ENCODE data around the gene CCM2.

The CCM2 gene

DNA sequence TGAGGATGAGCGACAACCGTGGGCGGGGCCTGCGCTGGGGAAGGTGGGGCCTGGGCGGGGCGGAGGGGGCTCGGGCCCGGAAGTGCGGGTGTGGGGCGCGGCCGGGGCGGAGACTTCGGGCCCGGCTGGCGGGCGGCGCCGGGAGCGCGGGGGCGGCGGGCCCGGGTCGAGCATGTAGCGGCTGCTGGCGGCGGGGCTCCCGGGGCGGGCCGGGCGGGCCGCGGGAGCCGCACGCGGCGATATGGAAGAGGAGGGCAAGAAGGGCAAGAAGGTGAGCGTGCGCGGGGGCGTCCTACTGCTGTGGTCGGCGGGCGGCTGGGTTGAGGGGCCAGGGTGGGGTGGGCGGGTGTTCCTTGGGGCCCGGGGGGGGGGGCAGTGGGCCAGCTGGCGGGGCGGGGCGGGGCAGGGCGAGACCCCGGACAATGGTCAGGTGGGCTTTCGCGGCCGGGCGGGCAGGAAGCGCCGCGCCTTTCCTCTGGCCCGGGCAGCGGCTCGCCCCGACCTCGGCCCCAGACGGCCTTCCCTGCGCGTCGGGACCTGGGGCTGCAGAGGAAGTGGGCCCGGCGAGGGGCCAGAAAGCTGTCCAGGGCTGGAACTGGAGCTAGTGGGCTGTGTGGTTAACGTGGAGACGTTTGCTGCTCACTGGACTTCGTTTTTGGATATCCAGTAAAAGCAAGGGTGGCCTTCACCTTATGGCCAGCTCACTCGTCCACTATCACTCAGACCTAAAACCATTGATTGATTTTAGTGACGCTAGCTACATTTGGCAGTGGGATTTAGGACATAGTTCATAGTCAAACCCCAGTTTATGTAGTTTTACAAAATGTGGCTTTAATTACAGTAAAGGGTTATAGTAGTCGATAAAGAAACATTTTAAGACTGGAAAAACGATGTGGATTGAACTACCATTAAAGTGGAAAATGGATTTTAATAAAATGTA is at the start of gene CCM2:
CCM2 (plus strand) TSS at position 109 of the 940 bp plus-strand sequence; CDS start at position 242, 133 bp downstream.
- DNase-seq, result peak; percentile 72

DNA sequence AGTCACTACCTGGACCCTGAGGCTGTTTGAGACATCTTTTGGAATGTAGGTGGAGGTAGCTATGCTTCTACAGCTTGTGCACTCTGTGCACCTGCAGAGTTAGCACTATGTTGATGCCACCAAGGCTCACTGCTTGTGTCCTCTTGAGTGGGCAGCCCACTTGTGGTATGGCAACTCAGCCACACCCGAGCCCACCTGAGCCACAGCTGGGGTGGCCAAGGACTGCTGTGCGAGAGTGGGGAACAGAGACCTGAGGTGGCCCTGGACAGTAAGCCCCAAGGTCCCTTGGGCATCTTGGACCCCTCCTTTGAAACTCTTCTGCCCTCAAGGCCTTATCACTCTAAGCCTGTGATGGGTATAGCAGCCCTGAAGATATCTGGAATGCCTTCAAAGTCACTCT is 46.8 kb upstream of the CCM2 start:
- DNase-seq, result no peak

DNA sequence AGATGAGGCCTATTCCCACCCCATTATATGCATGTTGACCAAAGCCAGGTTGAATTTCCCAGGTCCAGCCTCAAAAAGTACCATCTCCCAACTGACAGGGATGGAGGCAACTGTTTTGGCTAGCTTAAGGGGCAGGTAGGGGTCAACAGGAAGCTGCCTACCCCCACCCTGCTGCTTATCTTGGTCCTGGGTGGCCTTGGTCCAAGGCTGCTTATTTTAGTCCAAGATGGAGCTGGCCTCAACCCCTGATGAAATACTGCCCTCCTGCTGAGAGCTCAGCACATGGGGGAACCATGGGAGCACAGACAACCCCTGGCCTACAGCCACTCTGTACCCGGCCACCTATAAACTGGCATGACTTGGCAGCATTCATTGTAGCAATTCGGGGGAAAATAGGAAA is 44.3 kb upstream of the CCM2 start:
- peak; percentile 52 for DNase-seq

DNA sequence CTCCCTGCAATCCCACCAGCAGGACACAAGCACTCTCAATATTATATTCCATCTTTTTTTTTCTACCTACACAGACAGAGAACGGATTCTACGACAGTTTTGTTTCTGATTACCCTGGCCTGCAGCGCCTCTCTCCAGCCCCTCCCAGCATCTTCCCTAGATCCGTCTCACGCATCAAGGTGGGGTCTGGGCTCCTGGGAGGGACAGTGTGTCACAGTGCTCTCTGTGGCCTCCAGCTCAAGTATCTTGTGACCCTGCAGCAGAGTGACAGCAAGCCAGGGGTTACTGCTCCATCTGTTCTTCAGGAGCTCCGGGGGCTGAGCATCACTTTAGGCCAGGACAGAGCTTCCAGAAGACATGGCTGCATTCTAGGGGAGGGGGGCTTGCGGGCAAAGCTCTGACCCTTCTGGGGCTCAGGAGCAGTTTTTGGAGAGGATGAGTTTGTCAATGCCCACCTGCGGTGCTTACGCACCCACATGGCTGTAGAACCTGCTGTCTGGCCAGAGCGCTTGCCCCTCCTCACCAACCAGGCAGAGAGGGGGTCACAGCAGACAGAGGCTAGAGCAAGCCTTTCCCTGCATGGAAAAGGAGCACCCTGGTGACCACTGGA is 43.7 kb upstream of the CCM2 start:
- DNase-seq, result peak; percentile 56

DNA sequence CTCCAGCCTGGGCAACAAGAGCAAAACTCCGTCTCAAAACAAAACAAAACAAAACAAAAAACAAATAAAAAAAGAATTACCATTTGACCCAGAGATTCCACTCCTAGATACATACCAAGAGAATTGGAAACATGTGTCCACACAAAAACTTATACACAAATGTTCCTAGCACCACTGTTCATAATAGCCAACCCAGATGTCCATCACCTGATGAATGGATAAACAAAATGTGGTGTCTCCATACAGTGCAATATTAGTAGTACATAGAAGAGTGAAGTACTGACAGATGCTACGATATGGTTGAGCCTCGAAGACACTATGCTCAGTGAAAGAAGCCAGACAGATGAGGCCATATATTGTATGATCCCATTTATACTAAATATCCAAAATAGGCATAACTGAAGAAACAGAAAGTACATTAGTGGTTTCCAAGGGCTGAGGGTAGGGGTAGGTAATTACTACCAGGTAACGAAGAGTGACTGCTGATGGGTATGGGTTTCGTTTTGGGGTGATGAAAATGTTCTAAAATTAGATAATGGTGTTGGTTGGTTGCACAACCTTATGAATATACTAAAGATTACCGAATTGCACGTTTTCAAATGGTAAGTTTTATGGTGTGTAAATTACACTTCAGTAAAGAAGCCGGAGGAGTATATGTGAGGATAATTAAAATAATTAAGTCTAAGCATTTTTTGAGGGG is 41.2 kb upstream of the CCM2 start:
- DNase-seq, result peak; percentile 6

DNA sequence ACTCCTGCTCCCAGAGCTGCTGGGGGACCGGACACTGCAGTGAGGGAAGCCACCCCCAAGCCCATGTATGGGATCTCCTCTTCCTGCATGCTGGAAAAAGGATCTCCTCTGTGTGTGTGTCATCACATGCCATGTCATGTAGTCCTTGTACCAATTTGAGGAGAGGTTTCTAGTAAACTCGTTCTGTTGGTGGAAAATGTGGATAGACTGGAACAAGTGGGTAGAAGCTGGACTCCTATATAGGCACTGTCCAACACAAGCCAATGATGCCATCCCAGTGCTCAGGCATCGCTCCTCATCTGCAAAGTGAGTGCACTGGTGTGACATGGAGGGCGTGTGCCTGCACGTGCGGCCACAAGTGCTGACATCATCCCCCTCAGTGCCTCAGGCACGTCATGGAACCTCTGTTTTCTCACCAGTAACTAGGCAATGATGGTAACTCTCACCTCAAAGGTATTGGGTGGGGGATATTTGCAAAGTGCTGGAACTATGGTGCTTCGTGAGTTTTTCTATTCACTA is 40.5 kb upstream of the CCM2 start:
- peak; percentile 75 for DNase-seq

DNA sequence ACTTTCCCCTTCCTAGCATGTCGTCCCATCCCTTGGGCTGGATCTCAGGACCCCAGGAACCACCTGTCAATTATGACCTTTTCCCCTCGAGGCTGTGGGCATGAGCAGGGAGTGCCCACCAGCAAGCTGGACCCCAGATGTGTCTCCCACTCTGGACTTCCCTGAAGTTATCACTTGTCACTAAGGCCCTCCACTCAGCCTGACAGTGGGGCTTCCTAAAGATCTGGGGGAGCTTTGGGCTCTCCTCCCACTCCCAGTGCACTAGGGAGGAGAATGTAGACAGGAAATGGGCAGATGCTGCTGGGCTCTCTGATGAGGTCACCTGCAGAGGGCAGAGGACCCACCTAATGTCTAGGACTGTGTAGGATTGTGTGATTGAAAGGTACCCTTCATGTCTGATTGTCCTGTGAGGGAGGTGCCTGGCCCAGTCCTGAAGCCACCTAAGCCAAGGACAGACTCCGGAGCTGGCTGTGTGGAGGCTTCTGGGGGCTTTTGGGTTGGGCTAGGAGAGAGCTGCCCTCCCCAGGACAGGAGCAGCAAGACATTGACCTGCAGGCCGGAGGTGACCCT is 39.9 kb upstream of the CCM2 start:
- peak; percentile 68 for DNase-seq

DNA sequence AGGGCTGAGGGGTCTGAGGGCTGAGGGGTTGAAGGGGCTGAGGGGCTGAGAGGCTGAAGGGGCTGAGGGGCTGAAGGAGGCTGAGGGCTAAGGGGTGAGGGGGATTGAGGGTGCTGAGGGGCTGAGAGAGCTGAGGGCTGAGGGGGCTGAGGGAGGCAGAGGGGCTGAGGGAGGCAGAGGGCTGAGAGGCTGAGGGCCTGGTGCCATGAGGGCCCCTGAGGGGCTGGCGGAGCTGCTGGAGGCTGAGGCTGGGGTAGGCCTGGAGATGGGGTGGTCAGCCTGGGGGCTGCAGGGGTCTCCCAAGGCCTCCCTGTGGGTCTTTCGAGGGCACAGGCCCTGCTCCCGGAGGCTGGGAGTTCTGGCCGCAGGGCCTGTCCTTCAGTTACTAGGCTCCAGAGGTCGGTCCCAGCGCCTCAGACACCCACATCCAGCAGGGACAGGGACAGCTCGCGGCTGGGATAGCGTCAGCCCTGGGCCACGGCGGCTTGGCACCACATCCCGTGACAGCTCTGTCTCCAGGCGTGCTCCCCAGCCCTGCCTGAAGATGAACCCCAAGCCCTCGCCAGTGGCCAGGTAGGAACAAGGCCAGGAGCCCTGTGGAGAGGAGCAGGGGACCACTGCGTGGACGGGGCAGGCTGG is 38.0 kb upstream of the CCM2 start:
- peak; percentile 65 for DNase-seq

DNA sequence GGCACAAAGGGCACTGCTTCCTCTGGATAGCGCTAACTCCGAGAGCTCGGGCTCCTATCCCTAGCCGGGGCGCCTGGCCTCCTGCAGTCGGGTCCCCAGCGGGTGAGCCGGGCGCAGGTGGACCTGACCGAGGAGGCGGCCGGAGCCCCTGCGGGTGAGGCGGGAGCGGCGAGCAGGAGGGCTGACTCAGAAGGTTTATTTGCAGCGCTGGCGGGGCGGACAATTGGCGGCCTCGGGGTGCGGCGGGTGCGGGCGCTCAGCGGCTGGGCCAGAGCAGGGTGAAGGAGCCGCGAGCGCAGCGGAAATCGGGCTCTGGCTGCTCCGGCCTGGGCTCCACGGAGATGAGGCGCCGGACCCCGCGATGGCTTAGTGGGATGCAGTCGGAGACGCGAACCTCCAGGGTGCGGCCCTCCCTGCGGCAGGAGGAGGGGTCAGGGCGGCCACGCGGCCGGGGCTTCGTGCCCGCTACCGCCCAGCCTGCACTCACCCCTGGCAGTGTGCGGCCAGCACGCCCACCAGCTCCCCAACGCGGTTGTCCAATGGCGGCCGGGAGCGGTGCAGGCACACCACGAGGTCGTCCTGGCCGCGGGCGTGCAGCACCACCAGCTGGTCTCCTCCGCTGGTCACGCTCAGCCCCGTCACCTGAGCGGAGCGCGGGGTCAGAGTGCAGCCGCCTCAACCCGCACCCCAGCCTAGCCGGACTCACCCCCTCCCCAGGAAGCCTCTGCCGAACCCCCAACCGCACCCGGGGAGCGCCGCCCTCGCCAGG is 37.3 kb upstream of the CCM2 start:
- DNase-seq, result peak; percentile 61

DNA sequence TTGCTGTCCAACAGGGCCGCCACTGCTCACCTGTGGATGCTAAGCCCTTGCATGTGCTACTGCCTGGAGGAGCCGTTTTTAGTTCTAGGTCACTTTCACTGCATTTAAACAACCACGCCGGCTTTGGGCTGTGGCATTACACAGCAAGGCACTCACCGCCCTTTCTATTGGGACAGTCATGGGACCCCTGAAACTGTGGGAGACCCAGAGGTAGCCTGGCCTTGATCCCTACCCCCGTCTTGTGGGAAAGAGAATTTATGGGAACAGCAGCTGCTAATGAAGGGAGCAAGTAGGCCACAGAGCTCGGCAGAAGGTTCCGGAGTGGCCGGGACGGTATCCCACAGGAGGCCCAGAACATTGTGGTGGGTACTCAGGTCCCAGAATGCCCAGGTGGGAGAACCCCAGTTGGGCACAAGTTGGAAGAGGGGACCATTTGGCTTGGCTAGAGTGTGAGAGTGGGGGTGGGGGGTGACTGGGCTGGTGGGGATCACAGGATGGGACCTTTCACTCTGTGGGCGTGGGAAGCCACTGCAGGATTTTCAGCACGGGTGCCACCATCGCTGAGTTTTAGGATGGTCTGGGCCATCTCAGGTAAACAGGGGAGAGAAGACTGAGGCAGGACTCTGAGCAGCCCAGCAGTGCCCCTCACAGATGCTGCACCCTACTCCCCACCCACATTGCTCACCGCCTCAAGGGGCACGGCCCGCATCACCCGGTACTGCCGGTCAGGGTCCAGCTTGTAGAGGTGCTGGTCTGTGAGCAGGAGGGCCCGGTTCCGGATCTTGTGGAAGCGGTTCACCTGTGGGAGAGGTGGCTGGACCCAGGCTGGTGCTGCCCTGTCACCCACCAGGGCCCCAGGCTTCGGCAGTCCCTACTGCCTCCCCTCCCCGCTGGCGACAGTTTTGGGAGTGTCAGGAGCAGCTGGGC is 36.4 kb upstream of the CCM2 start:
- DNase-seq, result peak; percentile 57

DNA sequence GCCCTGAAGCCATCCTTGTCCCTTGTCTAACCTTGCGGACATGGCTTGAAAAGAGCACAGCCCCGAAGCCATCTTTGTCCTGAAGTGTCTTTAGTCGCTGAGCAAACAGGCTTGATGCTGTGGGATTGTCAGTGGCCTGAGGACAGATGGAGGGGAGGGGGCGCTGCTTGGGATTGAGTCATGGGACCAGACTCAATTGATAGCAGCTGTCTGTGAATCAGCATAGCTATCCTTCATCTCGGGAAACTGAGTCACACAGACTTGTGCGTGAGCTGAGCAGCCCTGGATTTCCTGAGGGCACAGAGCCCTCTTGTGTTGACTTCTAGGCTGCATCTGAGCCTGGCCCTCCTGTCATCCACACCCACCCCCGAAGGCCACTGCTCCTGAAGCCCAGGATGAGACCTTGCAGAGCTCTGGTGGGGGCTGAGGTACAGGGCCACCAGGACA is 35.6 kb upstream of the CCM2 start:
- DNase-seq, result peak; percentile 61

DNA sequence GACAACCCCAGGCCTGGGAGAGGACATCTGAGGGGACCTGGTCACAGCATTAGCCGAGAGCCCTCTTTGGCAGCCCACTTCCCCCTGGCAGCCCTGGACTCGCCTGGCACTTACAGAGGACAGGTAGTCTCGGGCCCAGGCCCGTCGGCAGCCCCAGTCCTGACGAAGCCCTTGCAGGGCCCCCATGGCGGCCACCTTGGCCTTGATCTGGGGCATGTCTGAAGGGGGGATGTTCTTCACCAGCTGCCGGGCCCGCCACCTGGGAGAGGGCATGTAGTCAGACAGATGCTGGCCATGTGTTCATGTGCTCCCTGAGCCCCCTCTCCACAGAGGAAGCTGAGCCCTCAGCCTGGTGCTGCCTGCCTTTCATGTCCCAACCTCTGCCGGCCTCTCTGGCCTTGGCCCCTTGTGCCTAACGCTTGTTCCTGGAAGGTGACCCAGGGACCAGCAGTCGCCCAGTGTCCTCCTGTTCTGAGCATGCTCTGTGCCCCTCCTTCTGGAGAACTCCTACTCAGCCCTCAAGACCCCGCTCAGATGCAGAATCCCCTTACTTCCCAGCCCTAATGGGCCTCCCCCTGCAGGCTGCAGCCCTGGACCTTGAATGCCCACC is 35.1 kb upstream of the CCM2 start:
- DNase-seq, result no peak

DNA sequence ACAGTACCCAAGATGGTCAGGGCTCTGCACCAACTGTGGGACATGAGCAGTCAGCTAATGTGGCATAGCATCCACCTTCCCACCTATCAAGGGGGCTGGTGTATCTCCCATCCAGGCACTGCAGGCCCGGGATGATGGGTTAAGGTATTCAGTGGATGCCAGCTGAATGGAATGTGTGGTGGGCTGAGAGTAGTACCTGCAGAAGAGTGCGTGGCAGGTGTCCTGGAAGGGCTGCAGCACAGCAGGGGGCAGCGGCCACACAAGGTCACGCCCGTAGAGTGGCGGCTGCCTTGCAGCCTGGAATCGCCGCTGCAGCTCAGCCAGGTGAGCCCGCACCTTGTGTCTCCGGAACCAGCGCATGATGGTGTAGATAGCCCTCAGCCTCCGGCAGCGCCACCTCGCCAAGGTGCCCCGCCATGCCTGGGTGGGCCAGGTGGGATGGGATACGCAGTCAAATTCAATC is 34.5 kb upstream of the CCM2 start:
- no peak for DNase-seq

DNA sequence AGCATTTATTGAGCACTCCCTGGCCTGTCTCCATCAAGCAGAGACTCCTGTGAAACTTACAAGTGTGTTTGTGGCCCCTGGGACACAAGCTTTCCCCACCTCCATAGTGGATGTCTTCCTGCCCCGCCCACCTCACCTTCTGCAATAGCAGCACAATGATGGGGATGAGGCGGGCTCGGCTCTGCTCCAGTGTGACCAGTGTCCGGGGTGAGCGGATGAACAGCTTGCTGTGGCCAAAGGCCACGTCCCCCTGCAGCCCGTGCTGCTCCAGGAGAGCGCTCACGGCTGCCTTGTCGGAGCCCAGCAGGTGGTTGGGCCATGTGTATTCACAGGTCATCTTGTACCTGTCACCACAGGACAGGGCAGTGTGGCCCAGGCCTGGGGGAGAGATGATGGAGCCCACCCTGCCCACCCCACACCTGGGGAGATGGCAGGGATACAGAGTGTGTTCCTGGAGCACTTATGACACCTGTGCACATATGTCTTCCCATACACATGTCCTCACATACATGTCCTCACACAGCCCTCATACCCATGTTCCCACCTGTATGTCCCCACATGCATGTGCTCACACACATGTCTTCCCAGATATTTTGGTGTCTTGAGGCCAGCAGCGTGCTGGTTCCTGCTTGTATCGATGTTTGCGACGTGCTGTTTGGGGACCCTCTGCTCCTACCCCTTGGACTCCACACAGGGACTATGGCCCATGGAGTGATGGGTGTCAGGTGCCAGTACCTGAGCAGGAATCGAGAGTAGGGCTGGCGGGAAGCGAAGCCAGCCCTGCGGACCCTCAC is 33.9 kb upstream of the CCM2 start:
- peak; percentile 61 for DNase-seq

DNA sequence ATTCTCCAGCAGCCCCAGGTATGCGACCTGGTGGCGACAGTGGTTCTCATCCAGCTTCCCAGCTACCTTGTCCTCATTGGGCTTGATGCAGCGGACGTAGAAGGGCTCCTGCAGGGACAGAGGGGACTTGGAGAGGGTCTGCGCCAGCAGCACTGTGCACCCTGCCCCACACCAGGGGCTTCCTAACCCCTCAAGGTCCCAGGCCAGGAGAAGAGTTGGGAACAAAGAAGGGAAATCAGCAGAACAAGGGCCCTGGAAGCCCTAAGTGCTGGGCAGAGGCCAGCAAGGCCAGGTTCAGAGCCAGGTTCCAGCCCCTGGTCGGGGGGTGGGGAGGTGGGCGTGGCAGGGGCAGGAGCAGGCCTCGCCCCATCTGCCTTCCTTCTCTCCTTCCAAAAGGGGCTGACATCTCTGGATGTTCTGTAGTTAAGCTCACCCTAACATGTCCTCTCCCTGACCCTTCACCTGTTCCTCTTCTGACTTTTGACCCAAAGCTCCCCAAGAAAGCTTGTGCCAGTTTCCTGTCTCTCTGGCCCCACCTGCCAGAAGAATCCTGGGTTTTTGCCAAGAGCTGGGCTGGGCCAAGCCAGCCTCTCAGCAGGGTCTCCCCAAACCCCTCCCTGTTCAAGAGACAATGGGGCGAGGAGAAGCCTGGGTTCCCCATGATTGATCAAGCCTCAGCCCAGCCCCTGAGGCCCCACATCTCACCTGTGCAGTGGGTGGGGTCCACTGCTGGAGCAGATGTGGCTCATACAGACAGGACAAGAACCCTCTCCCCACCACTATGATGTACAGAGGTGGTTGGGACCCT is 33.1 kb upstream of the CCM2 start:
- no peak for DNase-seq

DNA sequence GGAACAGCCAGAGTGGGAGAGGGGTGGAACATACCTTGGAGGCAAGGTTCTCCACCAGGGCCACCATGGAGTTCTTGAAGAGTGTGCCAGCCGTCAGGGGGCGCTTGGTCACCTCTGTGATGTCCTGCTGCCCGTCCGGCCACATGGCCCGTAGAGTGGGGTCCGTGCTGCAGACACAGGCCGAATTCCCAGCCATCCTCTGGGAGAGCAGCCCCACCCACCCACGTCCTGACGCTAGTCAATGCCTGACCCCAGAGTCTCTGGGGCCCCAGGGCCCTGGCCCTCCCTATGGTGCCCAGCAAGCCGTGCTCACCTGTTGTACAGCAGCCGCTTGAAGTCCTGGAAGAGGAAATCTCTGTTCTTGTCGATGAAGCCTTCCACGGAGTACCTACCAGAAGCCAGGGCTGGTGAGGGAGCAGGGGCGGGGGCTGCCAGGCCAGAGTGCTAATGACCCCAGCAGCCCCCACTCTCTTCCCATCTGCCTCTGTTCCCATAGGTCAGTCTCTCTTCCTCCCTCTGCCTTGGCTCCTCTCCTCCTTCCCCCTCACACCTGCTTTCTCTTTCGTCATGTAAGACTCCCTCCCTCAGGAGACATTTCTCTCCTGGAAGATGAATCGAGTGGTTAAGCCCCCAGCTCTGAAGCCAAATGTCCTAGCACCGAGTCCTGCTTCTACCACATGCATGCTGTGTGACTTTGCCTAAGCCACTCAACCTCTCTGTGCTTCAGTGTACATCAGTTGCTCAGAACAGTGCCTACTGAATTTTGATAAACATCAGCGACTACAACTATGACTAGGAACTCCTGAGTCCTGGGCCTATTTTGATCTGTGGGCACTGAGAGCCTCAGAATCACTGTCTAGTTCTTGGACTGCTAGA is 32.2 kb upstream of the CCM2 start:
- peak; percentile 53 for DNase-seq

Measured in activated CD8-positive, alpha-beta memory T cell treated with anti-CD3 and anti-CD28 coated beads, Interleukin-2, amount 50 U/mL, for 48 hours (primary cell).